GM12878 (cell line): ENCODE measurements around the gene KIAA1217. TPM values are rescaled to one million over a fixed set of nuclear protein-coding genes. Genes with fewer than 3 reads are reported as not detected.

Experiments
- ATAC-seq: fragments of 200-7000 bp; cut with Tn5 transposase; 3 replicates; pipeline ENCODE4 v1.9.1; 2020; ENCODE audit warnings: mild to moderate bottlenecking, moderate library complexity
- BruUV-seq: library from RNA; stranded (reverse); fragments of 400-500 nt; replicated peaks from 2 replicates; lab custom pipeline; 2021; lab: Mats Ljungman, UMichigan
- CTCF ChIA-PET: fragments of 300-600 bp; sonication (Branson Sonifier 250); formaldehyde crosslinking; extraction: SDS; loops from one replicate; lab custom pipeline; 2021; ENCODE audit warnings: inconsistent platforms; lab: Yijun Ruan, JAX
- POLR2A ChIA-PET: fragments of 350-600 bp; formaldehyde crosslinking; extraction: SDS; loops from one replicate; lab custom pipeline; 2021; ENCODE audit warnings: inconsistent platforms; lab: Charles Lee
- RAD21 ChIA-PET: fragments of 300-600 bp; sonication (Branson Sonifier 250); formaldehyde crosslinking; loops from one replicate; lab custom pipeline; 2023; ENCODE audit warnings: antibody characterized with exemption; ENCODE audit not compliant: unreplicated experiment; lab: Charles Lee
- SMC1A ChIA-PET: fragments of 300-600 bp; sonication (Branson Sonifier 250); formaldehyde crosslinking; loops from one replicate; lab custom pipeline; 2023; ENCODE audit not compliant: unreplicated experiment, uncharacterized antibody; lab: Charles Lee
- DNase-seq: peaks from one replicate; pipeline ENCODE4 v3.0.0-alpha.2; 2011; ENCODE audit warnings: low read depth, low spot score
- FAIRE-seq: peaks from 3 replicates; lab custom pipeline; 2011; peaks lifted over from hg19 to GRCh38; lab: Jason Lieb, UNC
- H2AFZ ChIP-seq: 2 replicates; pipeline ENCODE4 v1.6.0; 2011; ENCODE audit warnings: low read depth, low read length, control low read depth; ENCODE audit not compliant: control insufficient read depth
- H3K27ac ChIP-seq: 2 replicates; pipeline ENCODE4 v1.5.1; 2011; ENCODE audit warnings: control low read depth; ENCODE audit not compliant: control insufficient read depth, insufficient read depth
- H3K27me3 ChIP-seq, 2 experiments: replicated peaks in 1 of 2; 2 replicates each; pipeline versions ENCODE4 v1.6.0 to v1.6.1; 2011; ENCODE audit warnings: low read length in 1 of 2; ENCODE audit not compliant: control insufficient read depth in 2 of 2, insufficient read depth in 2 of 2
- H3K36me3 ChIP-seq, 2 experiments: 2 replicates each; pipeline ENCODE4 v1.5.1; 2011; ENCODE audit warnings: low read length in 1 of 2; ENCODE audit not compliant: control insufficient read depth in 2 of 2, insufficient read depth in 2 of 2
- H3K4me1 ChIP-seq: 2 replicates; pipeline ENCODE4 v1.6.1; 2011; ENCODE audit warnings: mild to moderate bottlenecking, low read length, moderate library complexity, mixed read lengths; ENCODE audit not compliant: control insufficient read depth, insufficient read depth
- H3K4me2 ChIP-seq: 2 replicates; pipeline ENCODE4 v1.6.0; 2011; ENCODE audit warnings: control low read depth; ENCODE audit not compliant: control insufficient read depth, insufficient read depth
- H3K4me3 ChIP-seq: fragments of 200-600 bp; sonication (generic); 2 replicates; pipeline ENCODE4 v1.5.1; 2016
- H3K79me2 ChIP-seq: 2 replicates; pipeline ENCODE4 v1.6.0; 2011; ENCODE audit warnings: low read length; ENCODE audit not compliant: control insufficient read depth, insufficient read depth
- H3K9ac ChIP-seq: 2 replicates; pipeline ENCODE4 v1.8.0; 2011; ENCODE audit warnings: low read length, control low read depth, mixed read lengths; ENCODE audit not compliant: control insufficient read depth, insufficient read depth
- H3K9me3 ChIP-seq: replicated peaks from 3 replicates; pipeline ENCODE4 v1.5.1; 2011; ENCODE audit warnings: mild to moderate bottlenecking, low read length; ENCODE audit not compliant: control insufficient read depth, insufficient read depth
- H4K20me1 ChIP-seq: 2 replicates; pipeline ENCODE4 v1.6.0; 2011; ENCODE audit not compliant: control insufficient read depth, insufficient read depth
- GABPA ChIP-seq: IDR thresholded peaks from 2 replicates; pipeline ENCODE4 v1.6.1; 2014; ENCODE audit warnings: antibody characterized with exemption, low read depth, mild to moderate bottlenecking, inconsistent platforms
- IKZF2 ChIP-seq, 2 experiments: fragments of 450-650 bp; IDR thresholded peaks; 2 replicates each; pipeline ENCODE4 v1.6.1; 2017; ENCODE audit warnings: mild to moderate bottlenecking in 2 of 2, moderate library complexity in 2 of 2
- MEF2A ChIP-seq: IDR thresholded peaks from 2 replicates; pipeline ENCODE4 v1.6.1; 2011; ENCODE audit warnings: low read depth, mild to moderate bottlenecking, low read length, moderate library complexity; ENCODE audit not compliant: insufficient read depth
- MYB ChIP-seq: fragments of 150-350 bp; IDR thresholded peaks from 2 replicates; pipeline ENCODE4 v1.6.1; 2014; ENCODE audit warnings: mild to moderate bottlenecking, low read depth, low read length, borderline replicate concordance
- PAX8 ChIP-seq: fragments of 450-650 bp; IDR thresholded peaks from 2 replicates; pipeline ENCODE4 v1.6.1; 2017; ENCODE audit warnings: mild to moderate bottlenecking, moderate library complexity
- RAD21 ChIP-seq: IDR thresholded peaks from 2 replicates; pipeline ENCODE4 v1.6.1; 2011; ENCODE audit warnings: mild to moderate bottlenecking, low read depth, low read length, moderate library complexity; ENCODE audit not compliant: insufficient read depth
- RELB ChIP-seq: fragments of 450-650 bp; IDR thresholded peaks from 2 replicates; pipeline ENCODE4 v1.6.1; 2017; ENCODE audit warnings: low read depth, mild to moderate bottlenecking, moderate library complexity
- SMAD1 ChIP-seq: fragments of 450-650 bp; IDR thresholded peaks from 2 replicates; pipeline ENCODE4 v1.6.1; 2018; ENCODE audit warnings: mild to moderate bottlenecking, low read depth; ENCODE audit not compliant: partially characterized antibody
- STAT3 ChIP-seq: IDR thresholded peaks from 2 replicates; pipeline ENCODE4 v1.6.1; 2011; ENCODE audit warnings: low read depth, low read length, improper control_type of control experiment
- TCF7 ChIP-seq: IDR thresholded peaks from 2 replicates; pipeline ENCODE4 v1.6.1; 2014; ENCODE audit warnings: antibody characterized with exemption, borderline replicate concordance
- ZNF207 ChIP-seq: fragments of 450-650 bp; IDR thresholded peaks from 2 replicates; pipeline ENCODE4 v1.6.1; 2014; ENCODE audit warnings: antibody characterized with exemption, mild to moderate bottlenecking, borderline replicate concordance
- ZNF217 ChIP-seq: fragments of 450-650 bp; IDR thresholded peaks from 2 replicates; pipeline ENCODE4 v1.6.1; 2017; ENCODE audit warnings: antibody characterized with exemption, mild to moderate bottlenecking
- ZZZ3 ChIP-seq: IDR thresholded peaks from 2 replicates; pipeline ENCODE4 v1.6.1; 2011; ENCODE audit warnings: low read depth; ENCODE audit not compliant: control insufficient read depth, insufficient read length
- WGBS: methylation state at CpG from one replicate; pipeline ENCODE4 v1.1.6; 2016; ENCODE audit warnings: low lambda C conversion rate; ENCODE audit not compliant: insufficient replicate concordance, insufficient coverage; ENCODE audit errors: missing lambda C conversion rate; 5-methylcytosine and 5-hydroxymethylcytosine counted together
- in situ Hi-C: fragments of 300-500 bp; cut with MboI; formaldehyde crosslinking; loops from 9 replicates; pipeline ENCODE4 v1.14.3; 2018; ENCODE audit warnings: mixed read lengths
- intact Hi-C: fragments of 100-400 bp; cut with micrococcal nuclease; formaldehyde crosslinking; loops from one replicate; pipeline ENCODE4 v1.14.2; 2022; ENCODE audit not compliant: unreplicated experiment
- polyA plus RNA-seq, 11 experiments: library from polyadenylated mRNA; depleted of rRNA in 4 of 11; unstranded in 6 of 11; stranded (reverse) in 5 of 11; fragments of >200 nt; fragmentation: Nextera tagmentation in 4 of 11; fragmentation: Illumina TruSeq in 1 of 11; extraction: Ambion mirVana in 4 of 11; extraction: Trizol in 1 of 11; gene quantifications; 1 replicate in 1 of 11; 2 replicates in 10 of 11; pipeline versions ENCODE4 v1.2.1 to v1.2.3, GENCODE V29; 2011 to 2016; ENCODE audit warnings: inconsistent platforms in 2 of 11, missing spikeins in 2 of 11, low read depth in 1 of 11
- total RNA-seq, 4 experiments: library from RNA; depleted of rRNA in 3 of 4; stranded (reverse); fragments of >200 nt in 3 of 4; fragmentation: Illumina TruSeq in 1 of 4; extraction: Trizol in 1 of 4; gene quantifications; 2 replicates each; pipeline versions ENCODE4 v1.2.1 to v1.2.3, GENCODE V29; 2013 to 2021
- TF ChIP-seq, protein P1 (sequence below): IDR thresholded peaks from 2 replicates; pipeline ENCODE4 v1.6.1; 2011; ENCODE audit warnings: borderline replicate concordance, low read depth, mild to moderate bottlenecking, moderate library complexity, mixed read lengths, low read length; ENCODE audit not compliant: insufficient read depth; ENCODE audit errors: extremely low read length
- TF ChIP-seq, protein P2 (sequence below): IDR thresholded peaks from 2 replicates; pipeline ENCODE4 v1.6.1; 2011; ENCODE audit warnings: mild to moderate bottlenecking, low read depth, low read length, moderate library complexity; ENCODE audit not compliant: insufficient replicate concordance

KIAA1217 gene
- total and polyA plus RNA-seq, 10 of the 15 experiments (the other 5 are each of a cell fraction or from before 2014, with no cell fraction given): 0.57 to 3.8 (median 2.1) TPM

- 66% methylated on average over 10 of the region's 10 CpGs for WGBS
Measured at GRCh38 chr10:24550680-24551079, 341.7 kb downstream of the KIAA1217 start.

GRCh38 chr10:24551161-24551560, 342.2 kb downstream of the KIAA1217 start:
- Histone ChIP-seq H2AFZ (no peak overlapping the region), H3K27me3 (no peaks in the 10 kb centered on the region), H3K4me2 (no peak overlapping the region), H4K20me1 (no peaks in the 10 kb centered on the region), H3K4me1 (no peaks in the 10 kb centered on the region), H3K9ac (no peak overlapping the region), H3K9me3 (no peaks in the 10 kb centered on the region), H3K36me3 (no peaks in the 10 kb centered on the region), H3K4me3 (no peak overlapping the region), H3K79me2 (no peaks in the 10 kb centered on the region), H3K27ac (no peak overlapping the region)
- DNase-seq (no peak), FAIRE-seq (no peak), ATAC-seq (no peak)
- RAD21 ChIA-PET: no interaction called here
- POLR2A ChIA-PET: interaction anchor here (0.6 kb wide), 1 partner anchor 1005 kb away, joined by 3 read pairs; no protein-coding TSS in a partner anchor
- intact Hi-C loops: no loop called here
- SMC1A ChIA-PET: interaction anchor here (1.0 kb wide), 1 partner anchor 18 kb away, joined by 3 read pairs; no protein-coding TSS in a partner anchor
- WGBS: 33% methylated on average over 2 of the region's 2 CpGs
- in situ Hi-C loops: loop anchor here (10.0 kb wide), 1 partner anchor 556 kb away; no protein-coding TSS in a partner anchor
- CTCF ChIA-PET: no interaction called here
- BruUV-seq: no TSS peak
- TF ChIP-seq, protein P1, sequence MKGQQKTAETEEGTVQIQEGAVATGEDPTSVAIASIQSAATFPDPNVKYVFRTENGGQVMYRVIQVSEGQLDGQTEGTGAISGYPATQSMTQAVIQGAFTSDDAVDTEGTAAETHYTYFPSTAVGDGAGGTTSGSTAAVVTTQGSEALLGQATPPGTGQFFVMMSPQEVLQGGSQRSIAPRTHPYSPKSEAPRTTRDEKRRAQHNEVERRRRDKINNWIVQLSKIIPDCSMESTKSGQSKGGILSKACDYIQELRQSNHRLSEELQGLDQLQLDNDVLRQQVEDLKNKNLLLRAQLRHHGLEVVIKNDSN: no peak
- TF ChIP-seq RAD21 (no peak), ZNF207 (no peak), MEF2A (no peak), ZZZ3 (no peak), PAX8 (no peak), RELB (no peak)

More at GRCh38 chr10:24550680-24551079, 341.7 kb downstream of the KIAA1217 start:
- Histone ChIP-seq H3K79me2 (no peaks in the 10 kb centered on the region), H3K4me1 (no peaks in the 10 kb centered on the region), H3K27me3 (no peaks in the 10 kb centered on the region), H4K20me1 (no peaks in the 10 kb centered on the region), H3K9ac (no peak overlapping the region), H3K36me3 (no peaks in the 10 kb centered on the region), H3K4me3 (no peak overlapping the region), H3K4me2 (no peak overlapping the region), H3K9me3 (no peaks in the 10 kb centered on the region), H3K27ac (no peak overlapping the region), H2AFZ (no peak overlapping the region)
- POLR2A ChIA-PET: no interaction called here
- CTCF ChIA-PET: no interaction called here
- ATAC-seq (no peak), FAIRE-seq (no peak), DNase-seq (no peak)
- no TSS peak for BruUV-seq
- intact Hi-C loops (no loop called here), in situ Hi-C loops (loop anchor here (10.0 kb wide), 1 partner anchor 556 kb away; no protein-coding TSS in a partner anchor)
- SMC1A ChIA-PET: interaction anchor here (1.0 kb wide), 1 partner anchor 18 kb away, joined by 3 read pairs; no protein-coding TSS in a partner anchor
- TF ChIP-seq IKZF2 (IDR thresholded peaks at IDR 0.05) (no peak), GABPA (no peak), ZNF217 (no peak), TCF7 (no peak), MYB (no peak), STAT3 (no peak), SMAD1 (no peak)
- TF ChIP-seq, protein P2, sequence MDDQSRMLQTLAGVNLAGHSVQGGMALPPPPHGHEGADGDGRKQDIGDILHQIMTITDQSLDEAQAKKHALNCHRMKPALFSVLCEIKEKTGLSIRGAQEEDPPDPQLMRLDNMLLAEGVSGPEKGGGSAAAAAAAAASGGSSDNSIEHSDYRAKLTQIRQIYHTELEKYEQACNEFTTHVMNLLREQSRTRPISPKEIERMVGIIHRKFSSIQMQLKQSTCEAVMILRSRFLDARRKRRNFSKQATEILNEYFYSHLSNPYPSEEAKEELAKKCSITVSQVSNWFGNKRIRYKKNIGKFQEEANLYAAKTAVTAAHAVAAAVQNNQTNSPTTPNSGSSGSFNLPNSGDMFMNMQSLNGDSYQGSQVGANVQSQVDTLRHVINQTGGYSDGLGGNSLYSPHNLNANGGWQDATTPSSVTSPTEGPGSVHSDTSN: no peak
- RAD21 ChIA-PET: no interaction called here
